SK-N-SH treated with all-trans-retinoic acid at 6 μM for 48 hours (cell line): Measurements from ENCODE around the gene B3GNT5.

Source experiments
- BACH2 ChIP-seq: fragments of 250-450 bp; sonication (Bioruptor Pico); IDR thresholded peaks from 2 replicates; pipeline ENCODE4 v1.9.0; 2021; ENCODE audit warnings: mild to moderate bottlenecking, borderline replicate concordance
- CSDC2 ChIP-seq: fragments of 250-450 bp; sonication (Bioruptor Pico); IDR thresholded peaks from 2 replicates; pipeline ENCODE4 v1.5.0; 2020; ENCODE audit warnings: mild to moderate bottlenecking, moderate library complexity
- ESRRG ChIP-seq: fragments of 250-450 bp; sonication (Bioruptor Pico); IDR thresholded peaks from 2 replicates; pipeline ENCODE4 v1.6.1; 2021; ENCODE audit warnings: mild to moderate bottlenecking
- GLIS3 ChIP-seq: fragments of 250-450 bp; sonication (Bioruptor Pico); IDR thresholded peaks from 2 replicates; pipeline ENCODE4 v1.5.0; 2020; ENCODE audit warnings: mild to moderate bottlenecking, moderate library complexity
- ISL1 ChIP-seq: fragments of 250-450 bp; sonication (Bioruptor Pico); IDR thresholded peaks from 2 replicates; pipeline ENCODE4 v2.1.2; 2022; ENCODE audit warnings: mild to moderate bottlenecking, moderate library complexity
- OSR1 ChIP-seq: fragments of 250-450 bp; sonication (Bioruptor Pico); IDR thresholded peaks from 2 replicates; pipeline ENCODE4 v1.8.0; 2022; ENCODE audit warnings: moderate library complexity, mild to moderate bottlenecking, inconsistent platforms
- RARB ChIP-seq: fragments of 250-450 bp; sonication (Bioruptor Pico); IDR thresholded peaks from 2 replicates; pipeline ENCODE4 v1.8.0; 2021; ENCODE audit warnings: mild to moderate bottlenecking, moderate library complexity
- ZFP3 ChIP-seq: fragments of 250-450 bp; sonication (Bioruptor Pico); IDR thresholded peaks from 2 replicates; pipeline ENCODE4 v1.5.0; 2020; ENCODE audit warnings: mild to moderate bottlenecking, moderate library complexity
- ZNF565 ChIP-seq: fragments of 450-650 bp; formaldehyde crosslinking; conservative IDR thresholded peaks from 2 replicates; pipeline ENCODE4 v1.5.0; 2020; ENCODE audit warnings: low read depth, mild to moderate bottlenecking, moderate library complexity
- TF ChIP-seq, protein P1 (sequence below): fragments of 250-450 bp; sonication (Bioruptor Pico); IDR thresholded peaks from 2 replicates; pipeline ENCODE4 v1.5.1; 2020; ENCODE audit warnings: low read depth, mild to moderate bottlenecking, moderate library complexity

- TF ChIP-seq ZNF565 (CRISPR knock-in tag) (no peak), ESRRG (CRISPR knock-in tag) (no peak), ISL1 (CRISPR knock-in tag) (peak; percentile 56), BACH2 (CRISPR knock-in tag) (no peak), GLIS3 (CRISPR knock-in tag) (no peak), OSR1 (no peak), CSDC2 (CRISPR knock-in tag) (0 out of 2 replicates have a peak, but pooled peaks have one; percentile 31), RARB (CRISPR knock-in tag) (no peak), ZFP3 (CRISPR knock-in tag) (peak; percentile 81; the same call in 1 of the 2 replicates)
- TF ChIP-seq, protein P1, sequence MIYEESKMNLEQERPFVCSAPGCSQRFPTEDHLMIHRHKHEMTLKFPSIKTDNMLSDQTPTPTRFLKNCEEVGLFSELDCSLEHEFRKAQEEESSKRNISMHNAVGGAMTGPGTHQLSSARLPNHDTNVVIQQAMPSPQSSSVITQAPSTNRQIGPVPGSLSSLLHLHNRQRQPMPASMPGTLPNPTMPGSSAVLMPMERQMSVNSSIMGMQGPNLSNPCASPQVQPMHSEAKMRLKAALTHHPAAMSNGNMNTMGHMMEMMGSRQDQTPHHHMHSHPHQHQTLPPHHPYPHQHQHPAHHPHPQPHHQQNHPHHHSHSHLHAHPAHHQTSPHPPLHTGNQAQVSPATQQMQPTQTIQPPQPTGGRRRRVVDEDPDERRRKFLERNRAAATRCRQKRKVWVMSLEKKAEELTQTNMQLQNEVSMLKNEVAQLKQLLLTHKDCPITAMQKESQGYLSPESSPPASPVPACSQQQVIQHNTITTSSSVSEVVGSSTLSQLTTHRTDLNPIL (CRISPR knock-in tag) = no peak; the same call in none of the 2 replicates
These were observed 32.9 kb downstream of the B3GNT5 start for GRCh38 chr3:183285828-183286457.
